HG03135 (cell line): ENCODE measurements around the gene ANKS6.
"Not testable (repeated sequence)": the region's sequence is repeated elsewhere in the genome, so short reads cannot be mapped to it uniquely, and the experiment has no call there.

Experiments used
- ATAC-seq: cut with Tn5 transposase; IDR thresholded peaks from one replicate; pipeline ENCODE4 v1.9.1; 2021; ENCODE audit warnings: mild to moderate bottlenecking, moderate library complexity; ENCODE audit not compliant: unreplicated experiment

Gene ANKS6

GRCh38 chr9:98707166-98708102 is 88.9 kb downstream of the ANKS6 start:
- no peak for ATAC-seq

- no peak for ATAC-seq
Observed at GRCh38 chr9:98706651-98707165, 89.6 kb downstream of the ANKS6 start.

GRCh38 chr9:98702835-98703380 is 93.4 kb downstream of the ANKS6 start:
- ATAC-seq = no peak

- no peak for ATAC-seq
Observed at GRCh38 chr9:98702340-98702739, 94.0 kb downstream of the ANKS6 start.

GRCh38 chr9:98701576-98701975 is 94.8 kb downstream of the ANKS6 start:
- ATAC-seq = no peak

- no peak for ATAC-seq
Observed at GRCh38 chr9:98700801-98701200, 95.6 kb downstream of the ANKS6 start.

- ATAC-seq = no peak
Observed at GRCh38 chr9:98698856-98699255, 97.5 kb downstream of the ANKS6 start.

- no peak for ATAC-seq
Observed at GRCh38 chr9:98694943-98695342, 101.4 kb downstream of the ANKS6 start.

- ATAC-seq = no peak
Observed at GRCh38 chr9:98692392-98692791, 104.0 kb downstream of the ANKS6 start.

GRCh38 chr9:98691890-98692289 is 104.5 kb downstream of the ANKS6 start:
- ATAC-seq = no peak

GRCh38 chr9:98690686-98691085 is 105.7 kb downstream of the ANKS6 start:
- ATAC-seq = no peak

- no peak for ATAC-seq
Observed at GRCh38 chr9:98688710-98689495, 107.5 kb downstream of the ANKS6 start.

GRCh38 chr9:98687911-98688310 is 108.4 kb downstream of the ANKS6 start:
- ATAC-seq = no peak

- no peak for ATAC-seq
Observed at GRCh38 chr9:98686961-98687855, 109.1 kb downstream of the ANKS6 start.

- ATAC-seq = not testable (repeated sequence)
Observed at GRCh38 chr9:98684816-98685215, 111.5 kb downstream of the ANKS6 start.
